ENCODE results near the gene C6orf52.
"Not testable (repeated sequence)": the region's sequence is repeated elsewhere in the genome, so short reads cannot be mapped to it uniquely, and the experiment has no call there.

Gene C6orf52
- 0.39 to 0.69 (median 0.44) reads per million in 3 donors for total RNA-seq

DNA sequence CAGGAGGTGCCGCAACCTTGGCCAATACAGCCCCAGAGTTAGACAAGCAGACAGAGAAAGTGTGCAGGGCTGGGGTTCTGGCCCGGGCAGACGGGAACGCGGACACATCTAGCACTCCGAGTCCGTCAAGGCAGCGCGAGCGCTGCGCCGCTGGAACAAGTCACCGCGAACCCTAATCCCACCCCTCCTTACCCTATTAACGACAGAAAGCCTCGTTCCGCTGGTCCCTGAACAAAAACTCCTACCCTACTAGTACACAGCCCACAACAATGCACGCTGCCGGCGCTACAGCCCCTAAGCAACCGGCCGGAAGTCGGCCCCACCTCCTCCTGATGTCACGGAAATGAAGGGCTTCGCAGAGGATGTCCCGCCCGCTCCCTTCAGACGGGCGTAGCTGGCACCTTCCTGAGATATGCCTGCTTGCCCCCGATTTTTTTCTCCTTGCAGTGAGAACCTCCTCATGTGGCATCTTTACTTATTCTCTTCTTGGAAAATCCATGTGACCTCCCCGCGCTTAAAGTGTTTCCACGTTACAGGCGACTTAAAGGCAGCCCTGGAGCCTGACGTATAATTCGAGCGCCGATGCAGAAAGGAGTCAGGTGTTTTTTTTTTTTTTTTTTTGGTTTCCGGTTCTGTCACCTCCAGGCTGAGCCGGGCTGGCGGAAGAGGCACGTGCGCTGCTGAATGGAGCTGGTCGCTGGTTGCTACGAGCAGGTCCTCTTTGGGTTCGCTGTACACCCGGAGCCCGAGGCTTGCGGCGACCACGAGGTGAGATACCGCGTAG is at the start of gene C6orf52, which contains the start of gene PAK1IP1:
Gene C6orf52 (minus strand): TSS at position 315 of the 784 bp plus-strand sequence. CDS start 7,066 bp downstream, outside the sequence.
Gene PAK1IP1 (plus strand): TSS at position 671 of the 784 bp plus-strand sequence. CDS start 14 bp downstream, at position 685.
- Histone ChIP-seq H3K36me3 (ENCODE audit: control insufficient read depth, insufficient read depth, low read length) (peaks cover 2% of the 10 kb centered on the region), H3K27me3 (replicated peaks; ENCODE audit: control insufficient read depth, insufficient read depth, low read length, poor library complexity, severe bottlenecking) (no peaks in the 10 kb centered on the region), H3K27ac (ENCODE audit: insufficient read depth, low read length, poor library complexity, severe bottlenecking) (peak within 1 kb of the TSS; percentile 96), H3K4me3 (ENCODE audit: insufficient read depth, low read depth, low read length, poor library complexity, severe bottlenecking) (peak within 1 kb of the TSS; percentile 84), H3K4me1 (ENCODE audit: control insufficient read depth, insufficient read depth, low read length, poor library complexity, severe bottlenecking) (peaks cover 16% of the 10 kb centered on the region), H3K9me3 (ENCODE audit: control insufficient read depth, low read length) (no peaks in the 10 kb centered on the region)
- peak; percentile 86 to 90 (median 90) for DNase-seq

- no peak for DNase-seq
- Histone ChIP-seq H3K4me1 (ENCODE audit: control insufficient read depth, insufficient read depth, low read length, poor library complexity, severe bottlenecking) (peaks cover 12% of the 10 kb centered on the region), H3K4me3 (ENCODE audit: insufficient read depth, low read depth, low read length, poor library complexity, severe bottlenecking) (no peak overlapping the region), H3K9me3 (ENCODE audit: control insufficient read depth, low read length) (no peaks in the 10 kb centered on the region), H3K27me3 (replicated peaks; ENCODE audit: control insufficient read depth, insufficient read depth, low read length, poor library complexity, severe bottlenecking) (no peaks in the 10 kb centered on the region), H3K27ac (ENCODE audit: insufficient read depth, low read length, poor library complexity, severe bottlenecking) (no peak overlapping the region), H3K36me3 (ENCODE audit: control insufficient read depth, insufficient read depth, low read length) (no peaks in the 10 kb centered on the region)
These were observed 49.1 kb upstream of the C6orf52 start for GRCh38 chr6:10743515-10743914.

DNA sequence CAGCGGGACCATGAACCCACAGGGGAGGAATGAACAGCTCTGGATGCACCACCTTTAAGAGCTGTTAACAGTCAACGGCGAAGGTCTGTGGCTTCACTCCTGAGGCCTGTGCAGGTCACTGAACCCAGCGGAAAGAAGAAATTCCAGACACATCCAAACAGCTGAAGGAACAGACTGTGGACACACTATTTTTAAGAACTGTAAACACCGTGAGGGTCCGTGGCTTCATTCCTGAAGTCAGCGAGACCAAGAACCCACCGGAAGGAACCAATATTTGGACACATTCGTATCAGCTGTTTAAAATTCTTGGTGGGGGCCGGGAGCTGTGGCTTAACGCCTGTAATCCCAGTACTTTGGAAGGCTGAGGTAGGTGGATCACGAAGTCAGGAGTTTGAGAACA is 47.8 kb upstream of the C6orf52 start:
- H3K36me3 ChIP-seq (ENCODE audit: control insufficient read depth, insufficient read depth, low read length) = no peaks in the 10 kb centered on the region
- no peak for DNase-seq
- H3K27ac ChIP-seq (ENCODE audit: insufficient read depth, low read length, poor library complexity, severe bottlenecking) = no peak overlapping the region
- peaks cover 4% of the 10 kb centered on the region for H3K4me1 ChIP-seq (ENCODE audit: control insufficient read depth, insufficient read depth, low read length, poor library complexity, severe bottlenecking)
- H3K27me3 ChIP-seq (replicated peaks; ENCODE audit: control insufficient read depth, insufficient read depth, low read length, poor library complexity, severe bottlenecking) = no peaks in the 10 kb centered on the region
- H3K9me3 ChIP-seq (ENCODE audit: control insufficient read depth, low read length) = no peaks in the 10 kb centered on the region
- H3K4me3 ChIP-seq (ENCODE audit: insufficient read depth, low read depth, low read length, poor library complexity, severe bottlenecking) = no peak overlapping the region

DNA sequence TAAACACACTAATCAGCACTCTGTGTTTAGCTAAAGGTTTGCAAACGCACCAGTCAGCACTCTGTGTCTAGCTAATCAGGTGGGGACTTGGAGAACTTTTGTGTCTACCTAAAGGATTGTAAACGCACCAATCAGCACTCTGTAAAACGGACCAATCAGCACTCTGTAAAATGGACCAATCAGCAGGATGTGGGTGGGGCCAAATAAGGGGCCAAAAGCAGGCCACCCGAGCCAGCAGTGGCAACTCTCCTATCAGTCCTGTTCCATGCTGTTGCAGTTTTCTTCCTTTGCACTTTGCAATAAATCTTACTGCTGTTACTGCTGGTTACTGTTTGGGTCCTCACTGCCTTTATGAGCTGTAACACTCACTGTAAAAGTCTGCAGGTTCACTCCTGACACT is 47.2 kb upstream of the C6orf52 start:
- H3K4me3 ChIP-seq (ENCODE audit: insufficient read depth, low read depth, low read length, poor library complexity, severe bottlenecking); H3K4me1 ChIP-seq (ENCODE audit: control insufficient read depth, insufficient read depth, low read length, poor library complexity, severe bottlenecking); H3K36me3 ChIP-seq (ENCODE audit: control insufficient read depth, insufficient read depth, low read length); H3K27ac ChIP-seq (ENCODE audit: insufficient read depth, low read length, poor library complexity, severe bottlenecking); H3K27me3 ChIP-seq (replicated peaks; ENCODE audit: control insufficient read depth, insufficient read depth, low read length, poor library complexity, severe bottlenecking); DNase-seq; H3K9me3 ChIP-seq (ENCODE audit: control insufficient read depth, low read length): not testable (repeated sequence)

DNA sequence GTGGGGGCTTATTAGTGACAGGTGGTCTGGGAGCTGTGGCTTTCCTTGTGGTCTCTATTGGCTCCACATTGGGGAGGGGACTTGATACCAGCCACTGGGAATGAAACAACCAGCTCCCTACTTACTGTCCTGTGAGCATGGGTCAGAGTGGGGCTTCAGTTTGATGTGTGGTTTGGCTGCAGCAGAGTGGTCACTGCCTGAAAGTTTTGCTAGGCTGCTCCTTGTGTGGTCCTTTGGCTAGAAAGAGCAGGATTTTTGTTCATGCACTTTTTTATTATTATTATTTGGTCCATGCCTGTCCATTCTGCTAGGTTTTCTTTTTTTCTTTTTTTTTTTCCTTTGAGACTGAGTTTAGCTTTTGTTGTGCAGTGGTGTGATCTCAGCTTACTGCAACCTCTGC is 45.6 kb upstream of the C6orf52 start:
- Histone ChIP-seq H3K27ac (ENCODE audit: insufficient read depth, low read length, poor library complexity, severe bottlenecking) (no peak overlapping the region), H3K36me3 (ENCODE audit: control insufficient read depth, insufficient read depth, low read length) (no peaks in the 10 kb centered on the region), H3K4me3 (ENCODE audit: insufficient read depth, low read depth, low read length, poor library complexity, severe bottlenecking) (no peak overlapping the region), H3K9me3 (ENCODE audit: control insufficient read depth, low read length) (no peaks in the 10 kb centered on the region), H3K27me3 (replicated peaks; ENCODE audit: control insufficient read depth, insufficient read depth, low read length, poor library complexity, severe bottlenecking) (no peaks in the 10 kb centered on the region), H3K4me1 (ENCODE audit: control insufficient read depth, insufficient read depth, low read length, poor library complexity, severe bottlenecking) (no peaks in the 10 kb centered on the region)
- no peak for DNase-seq

GRCh38 chr6:10736731-10737130 is 42.3 kb upstream of the C6orf52 start:
- H3K27me3 ChIP-seq (replicated peaks; ENCODE audit: control insufficient read depth, insufficient read depth, low read length, poor library complexity, severe bottlenecking) = no peaks in the 10 kb centered on the region
- no peaks in the 10 kb centered on the region for H3K36me3 ChIP-seq (ENCODE audit: control insufficient read depth, insufficient read depth, low read length)
- no peak overlapping the region for H3K27ac ChIP-seq (ENCODE audit: insufficient read depth, low read length, poor library complexity, severe bottlenecking)
- no peaks in the 10 kb centered on the region for H3K4me1 ChIP-seq (ENCODE audit: control insufficient read depth, insufficient read depth, low read length, poor library complexity, severe bottlenecking)
- no peak overlapping the region for H3K4me3 ChIP-seq (ENCODE audit: insufficient read depth, low read depth, low read length, poor library complexity, severe bottlenecking)
- no peak for DNase-seq
- H3K9me3 ChIP-seq (ENCODE audit: control insufficient read depth, low read length) = no peaks in the 10 kb centered on the region

DNA sequence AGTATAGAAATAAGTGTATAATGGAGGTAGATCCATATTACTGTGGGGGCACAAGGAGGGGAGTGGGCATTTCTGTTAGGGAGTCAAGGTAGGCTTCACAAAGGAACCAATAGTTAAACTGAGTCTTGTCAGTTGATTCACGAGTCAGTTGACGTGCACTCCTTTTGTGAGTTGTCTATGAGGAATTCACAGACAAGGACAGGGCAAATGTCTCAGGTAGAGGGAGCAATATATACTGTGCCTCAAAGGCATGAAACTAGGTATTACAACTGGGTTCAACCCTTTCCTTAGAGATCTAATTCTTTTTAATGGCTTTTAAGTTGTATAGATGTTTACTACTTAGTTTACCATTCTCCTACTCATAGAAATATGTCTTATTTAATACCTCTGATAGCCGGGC is 39.4 kb upstream of the C6orf52 start:
- H3K27ac ChIP-seq (ENCODE audit: insufficient read depth, low read length, poor library complexity, severe bottlenecking) = no peak overlapping the region
- H3K9me3 ChIP-seq (ENCODE audit: control insufficient read depth, low read length) = no peaks in the 10 kb centered on the region
- H3K4me3 ChIP-seq (ENCODE audit: insufficient read depth, low read depth, low read length, poor library complexity, severe bottlenecking) = no peak overlapping the region
- no peaks in the 10 kb centered on the region for H3K27me3 ChIP-seq (replicated peaks; ENCODE audit: control insufficient read depth, insufficient read depth, low read length, poor library complexity, severe bottlenecking)
- peaks cover 12% of the 10 kb centered on the region for H3K36me3 ChIP-seq (ENCODE audit: control insufficient read depth, insufficient read depth, low read length)
- DNase-seq = no peak
- no peaks in the 10 kb centered on the region for H3K4me1 ChIP-seq (ENCODE audit: control insufficient read depth, insufficient read depth, low read length, poor library complexity, severe bottlenecking)

DNA sequence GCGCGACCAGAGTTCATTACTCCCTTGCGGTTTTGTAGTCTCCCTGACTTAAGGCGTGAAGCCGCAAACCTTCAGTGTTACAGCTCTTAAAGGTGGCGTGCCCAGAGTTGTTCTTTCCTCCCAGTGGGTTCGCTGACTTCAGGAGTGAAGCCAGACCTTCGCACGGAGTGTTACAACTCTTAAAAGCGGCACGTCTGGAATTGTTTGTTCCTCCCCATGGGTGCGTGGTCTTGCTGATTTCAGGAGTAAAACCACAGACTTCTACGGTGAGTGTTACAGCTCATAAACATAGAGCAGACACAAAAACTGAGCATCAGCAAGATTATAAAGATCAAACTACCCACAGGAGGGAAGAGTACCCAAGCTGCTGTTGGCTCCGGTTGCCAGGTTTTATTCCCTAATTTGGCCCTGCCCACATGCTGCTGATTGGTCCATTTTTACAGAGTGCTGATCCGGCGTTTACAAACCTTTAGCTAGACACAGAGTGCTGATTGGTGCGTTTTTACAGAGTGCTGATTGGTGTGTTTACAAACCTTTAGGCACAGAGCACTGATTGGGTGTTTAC is 38.8 kb upstream of the C6orf52 start:
- Histone ChIP-seq H3K27ac (ENCODE audit: insufficient read depth, low read length, poor library complexity, severe bottlenecking) (no peak overlapping the region), H3K9me3 (ENCODE audit: control insufficient read depth, low read length) (no peaks in the 10 kb centered on the region), H3K4me1 (ENCODE audit: control insufficient read depth, insufficient read depth, low read length, poor library complexity, severe bottlenecking) (no peaks in the 10 kb centered on the region), H3K4me3 (ENCODE audit: insufficient read depth, low read depth, low read length, poor library complexity, severe bottlenecking) (no peak overlapping the region), H3K36me3 (ENCODE audit: control insufficient read depth, insufficient read depth, low read length) (peaks cover 16% of the 10 kb centered on the region), H3K27me3 (replicated peaks; ENCODE audit: control insufficient read depth, insufficient read depth, low read length, poor library complexity, severe bottlenecking) (no peaks in the 10 kb centered on the region)
- DNase-seq = no peak

DNA sequence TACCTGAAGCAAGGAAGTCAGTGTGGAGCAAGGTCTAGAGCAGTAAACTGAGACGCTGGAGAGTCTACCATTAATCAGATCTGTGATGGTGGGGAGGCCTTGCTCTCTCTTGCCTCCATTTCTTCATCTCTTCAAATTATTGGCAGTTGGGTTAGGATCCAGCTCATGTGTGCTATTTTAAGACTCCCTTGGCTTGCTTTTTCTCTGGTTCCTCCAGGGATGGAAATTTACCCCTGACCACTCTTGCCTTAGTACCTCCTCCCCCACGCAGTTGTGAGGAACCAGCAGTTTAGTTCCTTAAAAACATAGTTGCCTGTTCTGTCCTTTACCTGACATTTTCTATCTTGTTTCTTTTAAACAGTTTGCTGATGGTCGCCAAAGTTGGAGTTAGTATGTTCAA is 35.8 kb upstream of the C6orf52 start:
- Histone ChIP-seq H3K27me3 (replicated peaks; ENCODE audit: control insufficient read depth, insufficient read depth, low read length, poor library complexity, severe bottlenecking) (no peaks in the 10 kb centered on the region), H3K36me3 (ENCODE audit: control insufficient read depth, insufficient read depth, low read length) (peaks cover 16% of the 10 kb centered on the region), H3K27ac (ENCODE audit: insufficient read depth, low read length, poor library complexity, severe bottlenecking) (no peak overlapping the region), H3K4me3 (ENCODE audit: insufficient read depth, low read depth, low read length, poor library complexity, severe bottlenecking) (no peak overlapping the region), H3K9me3 (ENCODE audit: control insufficient read depth, low read length) (no peaks in the 10 kb centered on the region), H3K4me1 (ENCODE audit: control insufficient read depth, insufficient read depth, low read length, poor library complexity, severe bottlenecking) (no peaks in the 10 kb centered on the region)
- no peak for DNase-seq

DNA sequence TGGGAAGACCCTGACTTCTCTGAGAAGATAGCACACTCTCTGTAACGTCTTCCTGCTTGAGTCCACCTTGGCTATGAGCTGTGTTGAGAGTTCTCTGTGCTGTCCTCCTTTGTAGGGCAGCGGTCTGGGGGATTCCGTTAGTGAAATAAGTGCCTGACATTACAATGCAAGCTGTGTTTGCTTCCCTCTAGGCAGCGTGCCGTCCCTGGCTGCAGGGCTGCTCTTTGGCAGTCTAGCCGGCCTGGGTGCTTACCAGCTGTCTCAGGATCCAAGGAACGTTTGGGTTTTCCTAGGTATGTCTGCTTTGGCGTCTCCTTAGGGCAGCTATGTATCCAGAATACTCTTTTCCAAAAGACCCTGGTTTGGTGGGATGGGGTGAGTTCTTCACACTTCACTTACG is 31.3 kb upstream of the C6orf52 start:
- H3K4me3 ChIP-seq (ENCODE audit: insufficient read depth, low read depth, low read length, poor library complexity, severe bottlenecking) = no peak overlapping the region
- no peak overlapping the region for H3K27ac ChIP-seq (ENCODE audit: insufficient read depth, low read length, poor library complexity, severe bottlenecking)
- H3K9me3 ChIP-seq (ENCODE audit: control insufficient read depth, low read length) = no peaks in the 10 kb centered on the region
- no peaks in the 10 kb centered on the region for H3K27me3 ChIP-seq (replicated peaks; ENCODE audit: control insufficient read depth, insufficient read depth, low read length, poor library complexity, severe bottlenecking)
- DNase-seq = no peak
- peaks cover 6% of the 10 kb centered on the region for H3K4me1 ChIP-seq (ENCODE audit: control insufficient read depth, insufficient read depth, low read length, poor library complexity, severe bottlenecking)
- peaks cover 16% of the 10 kb centered on the region for H3K36me3 ChIP-seq (ENCODE audit: control insufficient read depth, insufficient read depth, low read length)

Measured in effector memory CD4-positive, alpha-beta T cell (primary cell).